Measurements from ENCODE around the gene TNRC6C.
A peak's percentile ranks its signal among the peaks of the same experiment; 100 is the strongest.

The TNRC6C gene

DNA sequence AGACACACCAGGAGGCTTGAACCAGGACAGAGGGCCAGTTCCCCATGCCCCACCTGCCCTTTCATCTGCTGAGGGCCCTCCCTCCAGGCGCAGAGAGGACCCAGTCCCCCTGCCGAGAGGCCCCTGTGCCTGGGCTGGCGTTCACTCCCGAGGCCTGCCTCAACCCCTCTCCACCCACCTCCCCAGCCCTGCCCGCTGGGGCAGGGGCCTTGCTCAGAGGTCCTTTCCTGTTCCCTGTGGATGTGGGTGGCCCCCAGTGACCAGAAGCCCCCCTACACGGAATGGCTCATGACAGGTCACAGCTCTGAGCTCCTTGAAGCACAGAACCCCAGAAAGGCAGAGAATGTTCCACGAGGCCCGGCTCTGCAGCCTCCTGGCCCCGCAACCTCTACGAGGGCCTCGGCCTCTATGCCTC, 163.3 kb downstream of the TNRC6C start:
- DNase-seq (ENCODE audit: insufficient read length, low spot score) (no peak), FAIRE-seq (no peak)

DNA sequence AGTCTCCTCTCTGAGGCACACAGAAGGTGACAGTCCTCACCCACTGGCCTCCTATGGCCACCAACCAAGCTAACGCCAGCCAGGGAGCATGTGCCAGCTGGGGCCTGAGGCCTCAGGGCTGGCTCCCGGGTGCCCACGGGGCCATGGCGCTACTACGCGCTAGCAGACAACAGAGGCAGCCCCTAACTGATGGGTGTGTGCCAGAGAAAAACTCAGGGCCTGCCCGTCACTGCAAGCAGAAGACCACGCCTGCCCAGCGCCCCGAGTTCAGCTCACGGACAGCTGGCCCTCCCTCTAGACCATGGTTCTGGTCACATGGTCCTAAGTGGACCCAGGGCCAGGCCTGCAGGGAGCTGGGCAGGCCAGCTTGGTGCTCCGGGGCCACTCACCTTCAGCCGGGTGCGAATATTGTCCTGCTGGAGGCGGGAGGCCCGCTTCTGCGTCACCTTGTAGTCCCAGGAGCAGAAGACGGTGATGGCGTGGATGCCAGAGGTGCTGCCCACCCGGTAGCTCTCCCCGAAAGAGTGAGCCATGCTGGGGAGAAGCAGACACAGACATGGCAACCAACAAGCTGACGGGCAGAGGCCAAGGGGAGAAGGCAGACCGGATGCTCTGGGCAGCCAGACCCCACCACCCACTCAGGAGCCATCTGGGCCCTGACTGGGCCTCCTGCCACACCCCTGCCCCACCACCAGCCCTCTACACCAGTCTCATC, 163.9 kb downstream of the TNRC6C start:
- no peak for DNase-seq (ENCODE audit: insufficient read length, low spot score)
- peak; percentile 28 for FAIRE-seq

DNA sequence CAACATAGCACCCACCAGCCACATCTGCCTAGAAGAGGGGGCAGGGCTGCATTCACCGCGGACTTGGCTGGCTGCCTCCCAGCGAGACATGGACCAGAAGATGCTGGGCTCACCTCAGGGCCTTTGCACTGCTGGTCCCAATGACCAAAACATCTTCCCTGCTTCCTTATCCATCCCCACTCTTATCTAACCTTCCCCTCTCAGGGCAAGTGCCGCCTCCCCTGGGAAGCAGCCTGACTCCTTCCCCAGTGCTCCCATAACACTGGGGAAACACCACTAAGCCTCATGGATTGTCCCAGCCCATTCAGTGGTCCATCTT, 164.4 kb downstream of the TNRC6C start:
- DNase-seq (ENCODE audit: insufficient read length, low spot score) (no peak), FAIRE-seq (peak; percentile 26)

DNA sequence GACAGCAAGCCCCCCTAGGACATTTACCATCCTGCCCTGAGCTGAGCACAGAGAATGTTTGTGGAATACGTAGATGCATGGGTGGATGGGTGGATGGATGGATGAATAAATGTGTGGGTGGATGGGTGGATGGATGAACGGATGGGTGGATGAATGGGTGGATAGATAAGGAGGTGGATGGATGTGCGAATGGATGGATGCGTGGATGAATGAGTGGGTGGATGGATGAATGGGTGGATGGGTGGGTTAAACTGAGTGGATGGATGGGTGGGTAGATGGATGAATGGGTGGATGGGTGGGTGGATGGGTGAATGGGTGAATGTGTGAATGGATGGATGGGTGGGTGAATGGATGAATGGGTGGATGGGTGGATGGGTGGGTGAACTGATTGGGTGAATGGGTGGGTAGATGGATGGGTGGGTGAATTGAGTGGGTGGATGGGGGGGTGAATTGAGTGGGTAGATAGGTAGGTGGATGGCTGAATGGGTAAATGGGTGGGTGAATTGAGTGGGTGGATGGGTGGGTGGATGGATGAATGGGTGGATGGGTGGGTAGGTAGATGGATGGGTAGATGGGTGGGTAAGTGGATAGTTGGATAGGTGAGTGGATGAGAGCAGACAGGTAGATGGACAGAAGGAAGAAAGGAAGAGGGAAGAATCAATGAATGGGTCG, 164.9 kb downstream of the TNRC6C start:
- peak; percentile 49 for FAIRE-seq
- DNase-seq (ENCODE audit: insufficient read length, low spot score): no peak

DNA sequence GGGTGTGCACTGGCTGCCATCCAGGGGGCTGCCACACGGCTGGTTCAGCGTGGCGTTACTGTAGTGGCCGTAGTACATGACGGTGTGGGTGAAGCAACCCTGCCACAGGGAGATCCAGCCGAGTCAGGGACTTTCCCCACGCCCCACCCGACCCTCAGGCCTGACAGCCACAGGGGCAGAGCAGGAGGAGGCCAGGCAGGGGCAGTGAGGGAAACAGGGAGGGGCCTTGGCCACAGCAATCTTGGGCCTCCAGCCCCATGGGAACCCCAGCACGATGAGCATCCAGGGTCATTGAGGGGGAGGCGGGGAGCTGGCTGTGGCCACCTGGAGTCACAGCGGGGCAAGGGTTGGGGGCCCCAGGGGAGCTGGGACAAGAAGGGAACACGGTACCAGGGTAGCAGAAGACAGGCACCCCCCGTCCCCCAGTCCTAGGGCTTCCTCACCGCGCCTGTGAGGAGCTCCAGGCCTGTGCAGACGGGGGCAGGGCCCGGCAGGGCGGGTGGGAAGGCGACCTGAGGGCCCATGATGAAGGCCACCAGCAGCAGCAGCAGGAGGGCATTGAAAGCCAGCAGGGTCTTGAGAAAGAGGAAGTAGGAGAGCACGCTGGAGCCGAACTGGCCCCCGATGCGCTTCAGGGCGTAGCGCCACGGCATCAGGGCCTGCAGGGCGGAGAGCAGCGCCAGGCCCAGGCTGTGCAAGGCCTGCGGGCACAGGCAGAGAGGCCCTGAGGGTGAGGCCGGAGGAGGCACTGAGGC, 165.8 kb downstream of the TNRC6C start:
- DNase-seq (ENCODE audit: insufficient read length, low spot score) (no peak), FAIRE-seq (no peak)

DNA sequence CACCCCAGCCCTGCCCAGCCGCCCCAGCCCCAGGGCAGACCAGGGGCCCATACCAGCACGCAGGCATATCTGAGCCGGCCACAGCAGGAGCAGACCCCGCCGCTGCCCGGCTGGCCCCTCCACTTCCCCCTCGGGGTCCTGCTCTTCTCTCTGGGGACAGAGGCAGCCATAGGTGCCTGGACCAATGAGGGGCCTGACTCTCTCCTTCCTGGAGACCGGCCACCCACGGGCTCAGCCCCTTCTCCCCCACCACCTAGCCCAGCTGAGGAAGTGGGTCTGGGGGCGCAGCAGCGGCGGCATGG, 166.3 kb downstream of the TNRC6C start:
- no peak for DNase-seq (ENCODE audit: insufficient read length, low spot score)
- no peak for FAIRE-seq

DNA sequence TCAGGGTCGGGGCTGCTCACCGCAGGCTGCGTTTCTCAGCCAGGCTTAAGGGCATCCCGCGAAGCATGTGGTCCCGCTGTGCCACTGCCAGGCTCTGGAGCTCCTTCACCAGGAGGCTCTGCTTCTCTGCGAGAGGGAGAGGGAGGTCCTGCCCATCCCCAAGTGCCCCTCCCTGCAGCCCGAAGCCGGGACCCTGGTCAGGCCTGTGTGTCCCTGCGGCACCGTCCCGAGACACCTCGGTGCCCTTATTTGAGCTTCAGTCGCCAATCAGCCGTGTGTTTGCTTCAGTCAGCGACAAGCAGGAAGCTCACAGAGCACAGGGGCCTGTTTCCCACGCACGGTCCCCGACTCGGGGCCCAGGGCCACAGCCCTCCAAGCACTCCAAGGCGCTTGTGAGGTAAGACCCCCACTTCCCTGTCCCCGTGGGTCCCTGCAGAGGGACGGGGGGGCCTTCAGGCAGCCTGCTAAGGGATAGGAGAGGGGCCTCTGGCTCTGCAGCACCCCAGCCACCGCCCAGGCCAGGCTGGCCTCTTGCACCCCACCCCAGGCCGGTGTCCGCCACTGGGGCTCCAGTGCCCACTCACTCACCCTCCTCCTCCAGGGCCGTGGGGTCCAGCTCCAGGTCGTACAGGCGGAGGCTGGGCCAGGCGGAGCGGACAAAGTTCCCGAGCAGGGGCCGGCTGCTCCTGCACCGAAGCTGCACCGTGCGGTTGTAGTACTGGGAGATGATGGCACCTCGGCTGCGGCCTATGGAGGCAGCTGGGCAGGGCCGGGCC, 166.8 kb downstream of the TNRC6C start:
- FAIRE-seq (no peak), DNase-seq (ENCODE audit: insufficient read length, low spot score) (no peak)

DNA sequence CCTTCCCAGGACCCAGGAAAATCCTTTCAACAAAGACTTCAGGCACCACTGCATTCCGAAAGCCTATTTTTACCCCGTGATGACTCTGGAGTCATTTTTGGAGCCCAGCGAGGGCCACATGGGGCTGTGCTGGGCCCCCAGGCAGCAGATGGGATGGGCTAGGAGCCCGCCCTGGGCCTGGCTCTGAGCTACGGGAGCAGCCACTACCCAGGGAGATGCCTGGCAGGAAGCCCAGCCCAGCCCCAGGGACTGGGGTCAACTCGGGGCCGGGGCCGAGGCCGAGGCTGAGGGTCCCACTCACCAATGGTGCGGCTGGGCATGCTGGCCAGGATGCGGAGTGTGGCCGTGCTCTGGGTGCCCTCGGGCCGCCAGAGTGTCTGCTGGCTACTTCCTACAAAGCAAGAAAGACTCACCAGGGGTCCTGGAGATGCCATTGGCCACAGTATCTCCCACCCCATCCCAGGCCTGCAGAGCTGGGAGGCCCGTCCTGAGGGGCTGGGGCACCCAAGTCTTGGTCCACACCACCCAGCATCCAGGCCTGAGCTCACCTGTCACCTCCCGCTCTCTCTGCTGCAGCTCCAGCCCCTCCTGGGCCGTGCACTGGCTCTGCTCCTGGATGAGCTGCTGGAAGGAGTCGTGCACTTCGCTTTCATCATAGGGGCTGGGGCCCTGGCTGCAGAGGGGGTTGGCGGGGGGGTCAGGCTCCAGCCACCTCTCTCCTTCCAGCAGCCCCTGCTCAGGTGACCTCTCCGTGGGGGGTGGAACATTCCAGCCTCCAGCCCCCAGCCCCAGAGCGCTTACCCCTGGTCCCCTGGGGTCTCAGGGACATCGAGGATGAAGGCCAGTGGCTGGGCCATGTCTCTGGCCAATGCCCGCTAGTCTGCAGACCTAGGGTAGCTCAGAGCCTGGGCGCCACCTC, 167.7 kb downstream of the TNRC6C start:
- FAIRE-seq: no peak
- DNase-seq (ENCODE audit: insufficient read length, low spot score): no peak

DNA sequence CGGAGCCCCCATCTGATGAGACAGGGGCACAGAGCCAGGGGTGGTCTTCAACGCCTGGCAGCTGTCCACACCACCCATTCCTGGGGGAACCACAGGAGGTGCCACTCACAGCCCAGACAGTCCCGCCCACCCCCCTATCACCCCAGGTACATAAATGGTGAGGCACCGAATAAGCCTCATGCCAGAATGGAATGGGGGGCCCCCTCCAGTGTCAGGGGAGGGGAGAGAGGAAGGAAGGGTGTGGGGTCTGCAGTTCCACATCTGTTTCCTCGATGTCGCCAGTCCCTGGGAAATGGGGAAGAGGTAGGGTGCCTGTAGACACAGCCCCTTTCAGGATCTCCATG, 168.4 kb downstream of the TNRC6C start:
- FAIRE-seq (no peak), DNase-seq (ENCODE audit: insufficient read length, low spot score) (no peak)

DNA sequence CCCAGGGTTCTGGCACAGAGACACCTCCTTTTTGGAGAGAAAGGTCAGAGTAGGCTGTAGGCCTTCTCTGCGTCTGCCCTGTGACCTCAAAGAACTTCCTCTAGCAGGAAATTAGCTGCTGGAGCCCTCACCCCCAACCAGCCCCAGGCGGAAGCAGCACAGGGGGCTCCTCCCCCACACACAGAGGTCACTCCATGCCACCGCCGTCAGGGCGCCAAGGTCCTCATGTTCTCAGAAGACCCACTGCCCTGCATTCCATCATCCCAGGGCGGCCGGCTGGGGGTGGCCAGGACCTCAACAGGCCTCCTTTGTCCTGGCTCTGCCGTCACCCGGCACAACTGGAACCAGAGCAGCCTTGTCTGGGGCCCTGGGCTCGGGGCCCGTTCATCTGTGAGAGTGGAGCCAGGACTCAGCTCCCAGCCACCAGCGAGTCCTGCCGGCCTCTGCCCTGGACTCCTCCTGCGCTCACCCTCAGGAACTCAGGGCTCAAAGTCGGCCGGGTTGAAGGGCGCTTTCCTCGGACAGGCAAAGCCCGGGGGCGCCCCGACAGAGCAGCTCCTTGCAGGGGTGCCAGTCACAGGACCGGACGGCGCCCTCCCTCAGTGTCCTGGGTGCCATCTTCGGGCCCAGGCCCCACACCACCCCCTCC, 168.9 kb downstream of the TNRC6C start:
- no peak for DNase-seq (ENCODE audit: insufficient read length, low spot score)

DNA sequence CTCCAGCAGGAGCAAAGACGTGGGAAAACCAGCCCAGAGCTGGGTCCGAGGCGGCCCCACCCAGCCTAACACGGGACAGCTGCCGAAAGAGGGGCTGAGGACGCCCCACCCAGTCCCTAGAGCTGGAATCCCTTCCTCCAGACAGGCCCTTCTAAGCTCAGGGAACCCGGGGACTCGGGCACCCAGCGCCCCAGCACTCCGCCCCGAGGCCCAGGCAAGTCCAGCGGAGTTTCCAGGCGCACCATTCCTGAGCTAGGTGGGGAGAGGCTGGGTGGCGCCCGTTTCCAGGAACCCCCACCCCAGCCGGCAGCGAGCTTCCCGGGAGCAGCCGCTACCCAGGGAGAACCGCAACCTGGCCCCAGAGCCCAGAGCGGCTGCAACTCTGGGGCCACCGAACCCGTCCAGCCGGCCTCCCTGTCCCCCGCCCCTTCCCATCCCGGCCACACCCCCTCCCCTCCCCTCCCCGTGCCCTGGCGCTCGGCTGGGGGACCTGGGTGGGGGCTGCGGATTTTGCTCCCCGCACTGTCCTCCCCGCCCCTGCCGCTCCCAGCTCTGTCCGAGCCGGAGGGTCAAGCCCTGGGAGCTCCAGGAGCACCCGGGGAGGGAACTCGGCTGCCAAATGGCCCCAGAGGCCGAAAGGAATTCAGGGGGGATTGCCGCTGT, 169.5 kb downstream of the TNRC6C start:
- DNase-seq (ENCODE audit: insufficient read length, low spot score) (no peak), FAIRE-seq (no peak)

More for the DNA sequence above, 168.9 kb downstream of the TNRC6C start:
- FAIRE-seq: no peak

DNA sequence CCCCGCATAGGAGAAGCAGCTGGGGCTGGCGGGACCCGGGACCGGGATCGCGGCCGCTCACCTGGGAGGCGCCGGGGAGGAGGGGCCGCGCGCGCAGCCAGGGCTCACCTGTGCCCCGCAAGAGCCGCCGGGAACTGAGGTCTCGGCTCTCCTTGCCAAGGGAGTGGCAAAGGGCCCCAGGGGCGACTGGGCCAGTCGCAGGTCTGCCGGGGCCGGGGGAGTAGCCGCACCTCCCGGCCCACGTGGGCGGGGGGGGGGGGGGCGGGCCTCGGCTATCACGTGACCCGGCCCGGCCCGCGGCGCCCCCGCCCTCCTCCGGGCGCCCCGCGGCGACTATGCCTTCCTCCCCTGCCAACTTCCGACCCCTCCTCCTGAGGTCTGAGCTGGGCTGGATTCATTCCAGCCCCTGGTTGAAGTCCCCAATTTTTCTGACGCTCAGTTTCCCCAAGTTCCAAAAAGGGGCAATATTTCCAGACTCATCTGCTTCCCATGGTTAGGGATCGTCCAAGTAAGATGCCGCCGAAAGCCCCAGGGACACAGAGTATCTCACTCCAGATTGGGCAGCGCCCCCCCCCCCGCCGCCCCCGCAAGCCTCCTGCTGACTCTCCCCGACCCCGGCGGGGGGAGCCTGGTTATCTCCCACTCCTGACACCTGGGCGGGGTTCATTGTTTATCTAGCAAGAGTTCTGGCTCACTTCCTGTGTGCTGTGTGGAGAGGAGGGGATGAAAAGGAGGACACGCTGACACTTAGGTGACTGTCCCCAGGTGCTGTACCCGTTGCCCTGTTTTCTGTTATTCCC, 170.2 kb downstream of the TNRC6C start, which contains the start of gene TMC6:
Gene TMC6, minus strand, starts transcription at position 205 of the 800 bp plus-strand sequence. CDS start 1,923 bp downstream, outside the sequence.
- FAIRE-seq (no peak), DNase-seq (ENCODE audit: insufficient read length, low spot score) (peak; percentile 84)

DNA sequence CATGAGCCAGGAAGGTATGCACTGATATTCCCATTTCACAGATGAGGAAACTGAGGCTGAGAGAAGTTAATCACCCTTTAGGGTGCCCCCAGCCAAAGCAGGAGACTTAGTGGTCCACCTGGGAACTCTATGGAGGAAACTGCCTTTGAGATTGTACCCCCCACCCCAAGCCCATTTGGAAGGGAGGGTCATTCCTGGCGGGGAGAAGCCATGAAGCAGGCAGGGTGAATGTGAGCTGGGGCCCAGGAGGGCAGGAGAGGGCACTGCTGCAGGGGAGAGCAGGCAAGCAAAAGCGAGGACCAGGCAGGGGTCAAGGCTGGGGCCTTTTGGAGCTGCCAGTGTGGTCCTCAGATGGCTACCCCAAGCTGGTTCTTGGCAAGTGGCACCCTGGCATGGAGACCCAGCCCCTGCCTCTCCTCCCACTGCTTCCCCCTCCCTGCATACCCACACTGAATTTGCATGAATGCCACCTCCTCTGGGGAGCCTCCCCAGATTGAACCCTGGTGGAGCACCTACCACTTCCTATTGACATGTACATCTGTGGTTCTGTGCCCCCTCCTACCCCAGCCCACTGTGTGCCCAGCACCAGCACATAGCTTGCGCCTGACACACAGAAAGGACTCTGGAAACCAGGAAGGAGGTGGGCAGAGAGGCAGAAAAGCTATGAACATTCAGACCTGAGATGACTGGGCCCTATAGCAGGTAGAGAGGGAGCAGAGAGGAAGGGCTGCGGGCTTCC, 171.0 kb downstream of the TNRC6C start:
- no peak for DNase-seq (ENCODE audit: insufficient read length, low spot score)
- no peak for FAIRE-seq

DNA sequence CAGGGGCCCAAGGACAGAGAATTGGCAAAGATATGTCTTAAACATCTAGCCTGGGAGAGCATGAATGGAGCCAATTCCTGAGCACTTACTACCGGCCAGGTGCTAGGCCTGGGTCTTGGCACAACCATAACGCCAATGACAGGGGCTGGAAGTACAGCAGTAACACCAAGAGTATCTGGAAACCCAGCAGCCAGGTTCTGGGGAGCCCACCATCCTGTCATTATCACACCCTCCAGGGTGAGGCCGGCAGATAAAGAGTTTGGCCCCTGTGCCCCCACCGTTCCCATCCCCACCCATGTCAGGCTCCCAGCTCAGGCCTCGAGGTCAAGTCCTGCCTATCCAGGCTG, 171.6 kb downstream of the TNRC6C start:
- no peak for FAIRE-seq
- DNase-seq (ENCODE audit: insufficient read length, low spot score): no peak

DNA sequence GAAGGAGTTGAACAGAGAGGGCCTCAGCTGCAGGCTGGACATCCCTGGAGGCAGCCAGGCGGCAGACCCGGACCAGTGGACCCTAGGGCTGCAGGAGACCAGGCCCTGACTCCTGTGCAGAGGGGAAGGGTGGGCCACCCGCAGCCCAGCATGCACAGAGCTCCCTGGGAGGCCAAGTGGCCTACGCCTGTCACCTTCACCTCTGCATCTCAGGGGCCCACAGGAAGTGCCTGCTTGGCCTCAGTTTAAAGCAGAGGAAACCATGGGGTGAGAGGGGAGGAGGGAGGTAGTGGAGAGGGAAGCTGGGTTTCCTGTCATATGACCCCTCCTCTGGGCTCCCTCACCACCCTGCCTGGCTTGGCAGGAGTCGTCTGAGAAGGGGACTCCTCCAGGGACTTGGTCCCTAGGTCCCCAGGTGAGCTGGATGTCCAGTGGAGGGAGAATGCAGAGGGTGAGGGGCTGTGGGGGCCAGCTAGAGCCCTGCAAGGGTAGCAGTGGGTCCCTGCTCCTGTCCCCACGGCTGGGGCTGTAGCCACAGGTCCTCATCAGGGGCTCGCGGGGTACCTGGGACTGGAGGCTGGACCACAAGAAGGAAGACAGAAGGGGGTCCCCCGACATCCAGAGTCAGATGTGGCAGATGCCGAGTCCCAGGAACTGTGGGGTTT, 172.1 kb downstream of the TNRC6C start, which contains the start of gene TMC8:
Gene TMC8, plus strand, starts transcription at position 335 of the 665 bp plus-strand sequence. CDS start 818 bp downstream, outside the sequence.
- no peak for DNase-seq (ENCODE audit: insufficient read length, low spot score)
- FAIRE-seq: no peak

DNA sequence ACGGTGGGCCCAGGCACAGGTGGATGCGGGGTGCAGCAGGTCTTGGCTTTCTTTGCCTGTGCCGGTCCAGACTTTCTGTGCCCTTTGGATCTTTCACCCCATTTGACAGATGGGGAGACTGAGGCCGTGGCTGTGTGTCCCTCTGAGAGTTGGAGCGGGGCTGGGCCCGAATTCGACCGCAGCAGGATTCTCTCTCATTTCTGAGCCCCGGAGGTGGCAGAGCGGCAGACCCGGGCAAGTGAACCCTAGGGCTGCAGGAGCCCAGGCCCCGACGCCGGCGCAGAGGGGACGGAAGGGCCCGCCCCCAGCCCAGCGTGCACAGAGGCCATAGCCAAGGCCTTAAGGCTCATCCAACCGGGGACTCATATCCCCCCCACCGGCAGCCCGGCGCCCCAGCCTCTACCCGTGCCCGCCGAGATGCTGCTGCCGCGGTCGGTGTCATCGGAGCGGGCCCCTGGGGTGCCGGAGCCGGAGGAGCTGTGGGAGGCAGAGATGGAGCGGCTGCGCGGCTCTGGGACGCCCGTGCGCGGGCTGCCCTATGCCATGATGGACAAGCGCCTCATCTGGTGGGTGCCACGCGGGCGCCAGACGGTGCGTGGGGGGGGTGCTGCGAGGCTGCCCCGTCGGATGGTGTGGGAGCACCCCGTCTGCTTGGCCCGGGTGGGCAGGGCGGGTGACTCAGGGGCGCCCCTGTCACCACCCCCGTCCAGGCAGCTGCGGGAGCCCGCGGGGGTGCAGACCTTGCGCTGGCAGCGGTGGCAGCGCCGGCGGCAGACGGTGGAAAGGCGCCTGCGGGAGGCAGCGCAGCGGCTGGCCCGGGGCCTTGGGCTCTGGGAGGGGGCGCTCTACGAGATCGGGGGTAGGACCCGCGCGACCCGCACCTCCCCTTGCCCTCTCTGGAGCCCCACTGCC, 172.9 kb downstream of the TNRC6C start:
- DNase-seq (ENCODE audit: insufficient read length, low spot score): no peak
- FAIRE-seq: no peak
